K562 (cell line): Measurements from ENCODE around the gene USP13. TPM values are rescaled to one million over a fixed set of nuclear protein-coding genes. Genes with fewer than 3 reads are reported as not detected.

ENCODE experiments used
- ATAC-seq: fragments of 200-7000 bp; cut with Tn5 transposase; 3 replicates; pipeline ENCODE4 v1.9.1; 2020; ENCODE audit warnings: moderate library complexity
- BruUV-seq: library from RNA; stranded (reverse); fragments of 400-500 nt; replicated peaks from 2 replicates; lab custom pipeline; 2021; lab: Mats Ljungman, UMichigan
- CTCF ChIA-PET: fragments of 300-600 bp; formaldehyde crosslinking; extraction: SDS; loops from one replicate; lab custom pipeline; 2021; ENCODE audit warnings: low intra/inter-chr PET ratio; lab: Yijun Ruan, JAX
- POLR2A ChIA-PET: fragments of 300-600, 350-650 bp; sonication (Branson Sonifier 250); formaldehyde crosslinking; extraction: SDS; loops from one replicate; lab custom pipeline; 2021; ENCODE audit warnings: antibody characterized with exemption, inconsistent platforms; lab: Yijun Ruan, JAX
- DNase-seq, 4 experiments: peaks; one replicate each; pipeline versions ENCODE4 v3.0.0 to v3.0.0-alpha.2; 2011 to 2018; ENCODE audit warnings: low spot score in 3 of 4, mixed read lengths in 3 of 4; ENCODE audit errors: extremely low read depth in 1 of 4
- FAIRE-seq: peaks from 2 replicates; lab custom pipeline; 2011; peaks lifted over from hg19 to GRCh38; lab: Jason Lieb, UNC
- H2AFZ ChIP-seq: 2 replicates; pipeline ENCODE4 v1.6.0; 2011; ENCODE audit warnings: low read depth, low read length, control low read depth, inconsistent platforms
- H3K27ac ChIP-seq: fragments of 200-600 bp; 3 replicates; pipeline ENCODE4 v1.8.0; 2011; ENCODE audit warnings: low read depth, mild to moderate bottlenecking, control low read depth, inconsistent platforms, low read length, moderate library complexity, mixed read lengths; ENCODE audit errors: extremely low read depth
- H3K27me3 ChIP-seq, 2 experiments: fragments of 300-600 bp in 1 of 2; 2 replicates in 1 of 2; 3 replicates in 1 of 2; pipeline versions ENCODE4 v1.6.0 to v1.8.0; 2011; ENCODE audit warnings: inconsistent platforms in 2 of 2, low read length in 2 of 2, mild to moderate bottlenecking in 1 of 2, mixed read lengths in 1 of 2, moderate library complexity in 1 of 2; ENCODE audit not compliant: control insufficient read depth in 2 of 2, insufficient read depth in 2 of 2
- H3K36me3 ChIP-seq: fragments of 300-600 bp; 3 replicates; pipeline ENCODE4 v1.8.0; 2011; ENCODE audit warnings: mild to moderate bottlenecking, low read length, inconsistent platforms; ENCODE audit not compliant: control insufficient read depth, insufficient read depth
- H3K4me1 ChIP-seq, 2 experiments: fragments of 200-600 bp in 1 of 2; replicated peaks in 1 of 2; 2 replicates in 1 of 2; 3 replicates in 1 of 2; pipeline versions ENCODE4 v1.5.1 to v1.8.0; 2011; ENCODE audit warnings: inconsistent platforms in 2 of 2, low read length in 2 of 2, mild to moderate bottlenecking in 1 of 2, mixed read lengths in 1 of 2, moderate library complexity in 1 of 2; ENCODE audit not compliant: control insufficient read depth in 2 of 2, insufficient read depth in 2 of 2
- H3K4me2 ChIP-seq: 2 replicates; pipeline ENCODE4 v1.6.1; 2011; ENCODE audit warnings: low read length, control low read depth, inconsistent platforms, mixed read lengths; ENCODE audit not compliant: insufficient read depth
- H3K4me3 ChIP-seq: fragments of 200-600 bp; sonication (generic), shearing (Covaris generic); 2 replicates; pipeline ENCODE4 v1.5.1; 2016; ENCODE audit warnings: control low read depth, inconsistent platforms
- H3K79me2 ChIP-seq: fragments of 200-600 bp; 3 replicates; pipeline ENCODE4 v1.8.0; 2011; ENCODE audit warnings: low read length, inconsistent platforms; ENCODE audit not compliant: control insufficient read depth, insufficient read depth
- H3K9ac ChIP-seq, 2 experiments: 2 replicates each; pipeline versions ENCODE4 v1.6.0 to v1.6.1; 2011; ENCODE audit warnings: low read depth in 2 of 2, low read length in 2 of 2, control low read depth in 1 of 2, inconsistent platforms in 1 of 2, mild to moderate bottlenecking in 1 of 2, mixed read lengths in 1 of 2; ENCODE audit not compliant: insufficient read depth in 1 of 2
- H3K9me1 ChIP-seq: one replicate; pipeline ENCODE4 v1.6.0; 2011; ENCODE audit warnings: inconsistent platforms, mild to moderate bottlenecking, low read length, moderate library complexity; ENCODE audit not compliant: control insufficient read depth, insufficient read depth
- H3K9me3 ChIP-seq: replicated peaks from 2 replicates; pipeline ENCODE4 v1.5.1; 2011; ENCODE audit warnings: low read depth, low read length, inconsistent platforms; ENCODE audit not compliant: control insufficient read depth, insufficient read depth
- H4K20me1 ChIP-seq: replicated peaks from 2 replicates; pipeline ENCODE4 v1.6.1; 2011; ENCODE audit warnings: low read length, inconsistent platforms, mixed read lengths; ENCODE audit not compliant: control insufficient read depth, insufficient read depth
- CBFA2T3 ChIP-seq: fragments of 450-650 bp; IDR thresholded peaks from 2 replicates; pipeline ENCODE4 v1.6.1; 2017
- CTCF ChIP-seq, 3 experiments: IDR thresholded peaks in 2 of 3; conservative IDR thresholded peaks in 1 of 3; 2 replicates each; pipeline ENCODE4 v1.5.1; 2011 to 2012; ENCODE audit warnings: low read length in 3 of 3, mild to moderate bottlenecking in 3 of 3, control low read depth in 2 of 3, improper control_type of control experiment in 1 of 3, inconsistent platforms in 1 of 3, low read depth in 1 of 3, mixed read lengths in 1 of 3, moderate library complexity in 1 of 3; ENCODE audit not compliant: insufficient read depth in 2 of 3
- DPF2 ChIP-seq: fragments of 450-650 bp; IDR thresholded peaks from 2 replicates; pipeline ENCODE4 v1.6.1; 2016
- HMGXB4 ChIP-seq: sonication (generic); formaldehyde crosslinking; IDR thresholded peaks from 2 replicates; pipeline ENCODE4 v1.8.1; 2023; ENCODE audit warnings: mild to moderate bottlenecking, missing genetic modification reagents
- MITF ChIP-seq: IDR thresholded peaks from 2 replicates; pipeline ENCODE4 v1.6.1; 2014; ENCODE audit warnings: antibody characterized with exemption
- NFIX ChIP-seq: fragments of 250-450 bp; sonication (Bioruptor Pico); IDR thresholded peaks from 2 replicates; pipeline ENCODE4 v1.4.0; 2020; ENCODE audit warnings: low read depth, mild to moderate bottlenecking, moderate library complexity
- NR1H2 ChIP-seq: sonication (generic); formaldehyde crosslinking; IDR thresholded peaks from 2 replicates; pipeline ENCODE4 v1.4.0; 2020; ENCODE audit warnings: mild to moderate bottlenecking, missing genetic modification reagents
- PYGO2 ChIP-seq: fragments of 450-650 bp; IDR thresholded peaks from 2 replicates; pipeline ENCODE4 v1.6.1; 2016; ENCODE audit warnings: mild to moderate bottlenecking, missing genetic modification characterization, moderate library complexity, missing compliant biosample characterization
- SMARCE1 ChIP-seq: fragments of 450-650 bp; IDR thresholded peaks from 2 replicates; pipeline ENCODE4 v1.7.1; 2016; ENCODE audit warnings: mild to moderate bottlenecking
- STAT5B ChIP-seq: fragments of 250-450 bp; sonication (Bioruptor Pico); IDR thresholded peaks from 2 replicates; pipeline ENCODE4 v1.8.0; 2021; ENCODE audit warnings: mild to moderate bottlenecking, inconsistent platforms
- TAF7 ChIP-seq: fragments of 450-650 bp; IDR thresholded peaks from 2 replicates; pipeline ENCODE4 v1.6.1; 2016; ENCODE audit warnings: missing genetic modification characterization, missing compliant biosample characterization
- ZBTB7A ChIP-seq: IDR thresholded peaks from 2 replicates; pipeline ENCODE4 v1.6.1; 2011; ENCODE audit warnings: low read depth, mild to moderate bottlenecking, low read length, moderate library complexity, borderline replicate concordance; ENCODE audit not compliant: control insufficient read depth
- ZFP30 ChIP-seq: fragments of 250-450 bp; sonication (Bioruptor Pico); IDR thresholded peaks from 2 replicates; pipeline ENCODE4 v1.8.0; 2022; ENCODE audit warnings: moderate library complexity, mild to moderate bottlenecking, inconsistent platforms, borderline replicate concordance
- ZFPM2 ChIP-seq: fragments of 250-450 bp; sonication (Bioruptor Pico); IDR thresholded peaks from 2 replicates; pipeline ENCODE4 v1.5.1; 2022; ENCODE audit warnings: mild to moderate bottlenecking
- ZNF398 ChIP-seq: fragments of 250-450 bp; sonication (Bioruptor Pico); IDR thresholded peaks from 2 replicates; pipeline ENCODE4 v1.8.0; 2021; ENCODE audit warnings: moderate library complexity, mild to moderate bottlenecking, inconsistent platforms
- WGBS: fragments of 100-300 bp; shearing (Covaris generic); methylation state at CpG from one replicate; pipeline ENCODE4 v1.1.6; 2016; ENCODE audit warnings: low coverage, mixed read lengths; ENCODE audit not compliant: insufficient coverage; ENCODE audit errors: missing lambda C conversion rate; 5-methylcytosine and 5-hydroxymethylcytosine counted together
- in situ Hi-C: fragments of 300-500 bp; cut with MboI; formaldehyde crosslinking; loops from 4 replicates; pipeline ENCODE4 v1.15.0; 2018; ENCODE audit warnings: inconsistent platforms, mixed read lengths
- intact Hi-C: fragments of 100-400 bp; cut with micrococcal nuclease; formaldehyde crosslinking; loops from 2 replicates; pipeline ENCODE4 v1.14.2; 2022
- polyA plus RNA-seq, 8 experiments: library from polyadenylated mRNA; depleted of rRNA in 4 of 8; stranded (reverse) in 5 of 8; unstranded in 3 of 8; fragments of >200 nt; fragmentation: Nextera tagmentation in 2 of 8; fragmentation: Illumina TruSeq in 1 of 8; extraction: Ambion mirVana in 2 of 8; extraction: Trizol in 1 of 8; gene quantifications; 2 replicates each; pipeline versions ENCODE4 v1.2.1 to v1.2.3, GENCODE V29; 2011 to 2014; ENCODE audit warnings: inconsistent platforms in 1 of 8, missing spikeins in 1 of 8
- total RNA-seq, 7 experiments: library from RNA; depleted of rRNA in 6 of 7; stranded (reverse); fragments of >200 nt in 6 of 7; fragmentation: Illumina TruSeq in 2 of 7; extraction: Trizol in 2 of 7; gene quantifications; 2 replicates each; pipeline versions ENCODE4 v1.2.1 to v1.2.3, GENCODE V29; 2011 to 2021; ENCODE audit warnings: low replicate concordance in 1 of 7

The USP13 gene
- total and polyA plus RNA-seq, 9 of the 15 experiments (the other 6 are each of a cell fraction or from before 2014, with no cell fraction given): 0.11 to 2.3 (median 0.51) TPM

- no peak overlapping the region for H3K4me3 ChIP-seq
- no peaks in the 10 kb centered on the region for H4K20me1 ChIP-seq
- H3K27me3 ChIP-seq: no peaks in the 10 kb centered on the region
- ATAC-seq: peak; percentile 5; the same call in 2 of the 3 replicates
- H3K27ac ChIP-seq: peak overlapping the region; percentile 44; the same call in 2 of the 3 replicates
- 8% methylated on average over 6 of the region's 6 CpGs for WGBS
- peaks cover 65% of the 10 kb centered on the region for H3K36me3 ChIP-seq
- H3K9me3 ChIP-seq: no peaks in the 10 kb centered on the region
- H3K9me1 ChIP-seq: no peaks in the 10 kb centered on the region
- H2AFZ ChIP-seq: no peak overlapping the region
- no peak for FAIRE-seq
- intact Hi-C loops (no loop called here), in situ Hi-C loops (no loop called here)
- peak in 1 of 4 experiments; percentile 38 for DNase-seq
- peak overlapping the region; percentile 45 for H3K4me2 ChIP-seq
- H3K4me1 ChIP-seq: peaks cover 11 to 44% of the 10 kb centered on the region in 2 experiments; a peak in 4 of 5 replicates
- ChIA-PET CTCF (no interaction called here), POLR2A (no interaction called here)
- peaks cover 90% of the 10 kb centered on the region for H3K79me2 ChIP-seq
- H3K9ac ChIP-seq: no peak overlapping the region
- no TSS peak for BruUV-seq
- no peak for TF ChIP-seq HMGXB4
- no peak for TF ChIP-seq NFIX (CRISPR knock-in tag)
- 0 out of 2 replicates have a peak, but pooled peaks have one; percentile 29 for TF ChIP-seq DPF2
- peak; percentile 37; the same call in 1 of the 2 replicates for TF ChIP-seq CBFA2T3
- TF ChIP-seq CTCF (IDR thresholded peaks at IDR 0.05 in 2 of 3, conservative IDR thresholded peaks at IDR 0.05 in 1 of 3; ENCODE audit: insufficient read depth in 2 of 3, low read depth in 1 of 3, low read length in 3 of 3): no peak
- TF ChIP-seq PYGO2 (tag): no peak
- 0 out of 2 replicates have a peak, but pooled peaks have one; percentile 21 for TF ChIP-seq ZBTB7A
- no peak for TF ChIP-seq STAT5B (CRISPR knock-in tag)
- TF ChIP-seq ZNF398 (CRISPR knock-in tag): no peak
- TF ChIP-seq ZFP30 (CRISPR knock-in tag): no peak
- TF ChIP-seq MITF: no peak
- TF ChIP-seq ZFPM2: no peak
- no peak for TF ChIP-seq NR1H2
- TF ChIP-seq TAF7 (tag): no peak
- TF ChIP-seq SMARCE1: no peak
Observed at GRCh38 chr3:179608931-179609720, 43.7 kb upstream of the USP13 start.
